HG03558 (cell line): Measurements from ENCODE around the gene CRYBG2.
"Not testable (repeated sequence)": the region's sequence is repeated elsewhere in the genome, so short reads cannot be mapped to it uniquely, and the experiment has no call there.

ENCODE experiments used
- ATAC-seq: cut with Tn5 transposase; IDR thresholded peaks from one replicate; pipeline ENCODE4 v1.9.1; 2021; ENCODE audit warnings: moderate number of reproducible peaks; ENCODE audit not compliant: unreplicated experiment; ENCODE audit errors: extremely low read depth

The CRYBG2 gene

DNA sequence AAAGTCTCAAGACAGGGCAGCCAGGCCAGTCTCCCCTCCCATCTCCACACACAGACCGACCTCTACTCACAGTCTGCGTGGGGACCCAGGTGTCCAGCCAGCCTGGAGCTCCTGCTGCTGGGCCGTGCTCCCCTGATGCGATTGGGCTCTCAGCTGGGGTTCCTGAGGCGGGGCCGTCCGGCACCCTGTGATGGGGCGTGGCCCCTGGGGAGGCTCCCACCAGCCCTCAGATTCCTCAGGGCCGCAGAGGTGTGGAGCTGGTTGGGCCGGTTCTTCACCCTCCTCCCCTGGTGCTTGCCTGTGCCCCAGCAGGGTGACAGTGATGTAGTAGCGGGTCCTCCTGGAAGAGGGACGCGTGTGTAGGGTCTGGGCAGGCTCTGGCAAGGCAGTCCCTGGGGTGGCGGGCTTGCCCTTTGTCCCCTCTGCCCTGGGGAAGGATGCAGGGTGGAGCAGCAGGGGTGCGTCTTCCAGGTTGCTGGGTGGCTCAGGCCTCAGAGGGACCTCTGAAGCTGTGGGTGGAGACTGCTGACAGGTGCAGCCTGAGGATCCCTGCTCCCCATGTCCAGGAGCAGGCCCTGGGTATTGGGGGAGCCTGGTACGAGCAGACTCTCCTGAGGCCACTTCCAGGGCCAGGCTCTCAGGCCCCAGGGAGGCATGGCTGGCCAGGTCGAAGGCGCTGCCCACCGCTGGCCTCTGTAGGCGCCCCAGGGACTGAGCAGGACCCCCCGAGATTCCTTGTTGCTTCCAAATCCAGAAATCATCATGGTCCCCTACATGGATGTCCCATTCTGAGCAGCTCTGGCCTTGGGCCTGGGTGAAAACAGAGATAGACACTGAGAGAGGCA is at the start of gene CRYBG2:
CRYBG2 (minus strand) TSS at position 155 of the 845 bp plus-strand sequence. CDS start 7,473 bp downstream, outside the sequence.
- no peak for ATAC-seq

DNA sequence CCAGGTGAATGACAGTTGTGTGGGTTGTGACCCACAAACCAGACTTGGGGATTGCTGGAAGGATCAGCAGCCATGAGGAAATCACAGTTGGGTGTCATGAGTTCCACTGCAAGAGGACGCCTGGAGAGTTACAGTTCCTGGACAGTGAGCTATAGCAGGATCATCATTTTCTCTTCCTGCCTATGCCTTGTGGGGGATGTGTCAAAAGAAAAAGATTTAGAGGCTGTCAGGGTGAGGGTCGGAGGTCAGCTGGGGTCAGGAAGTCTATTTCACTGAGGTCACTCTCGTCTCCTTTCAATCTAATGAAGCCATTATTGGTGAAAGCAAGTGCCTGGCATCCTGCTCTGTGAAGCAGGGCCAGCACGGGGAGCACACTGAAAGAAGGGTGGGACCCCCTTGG is 49.7 kb upstream of the CRYBG2 start:
- ATAC-seq: no peak

DNA sequence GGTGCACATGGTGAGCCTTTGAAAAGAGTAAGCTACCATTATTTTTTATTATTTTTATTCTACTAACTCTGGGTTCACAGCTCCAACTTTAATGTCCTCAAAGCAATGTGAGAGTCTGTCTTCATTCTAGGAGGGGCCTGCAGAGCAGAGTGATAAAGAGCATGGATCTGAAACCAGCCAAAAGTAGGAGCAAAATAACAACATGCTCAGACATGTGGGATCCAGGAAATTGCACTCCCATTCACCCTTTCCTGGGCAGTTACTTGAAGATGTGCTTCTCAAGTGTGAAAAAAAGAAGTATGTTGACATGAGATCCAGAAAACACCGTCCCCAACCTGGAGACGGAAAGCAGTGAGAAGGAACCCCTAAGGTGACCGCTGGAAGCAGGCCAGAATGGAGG is 48.0 kb upstream of the CRYBG2 start:
- no peak for ATAC-seq

DNA sequence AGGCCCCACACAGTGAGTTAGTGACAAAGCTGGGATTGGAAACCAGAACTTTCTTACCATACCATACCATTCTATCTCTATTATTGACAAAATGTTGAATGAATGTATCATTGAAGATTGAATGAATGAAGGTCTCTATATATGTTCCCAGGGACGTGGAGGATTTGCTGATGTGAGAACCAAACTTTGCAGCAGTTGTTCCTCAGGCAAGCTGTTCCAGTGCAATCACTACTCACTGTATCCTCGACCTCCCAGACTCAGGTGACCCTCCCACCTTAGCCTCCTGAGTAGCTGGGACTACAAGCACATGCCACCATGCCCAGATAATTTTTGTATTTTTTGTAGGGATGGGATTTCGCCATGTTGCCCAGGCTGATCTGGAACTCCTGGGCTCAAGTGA is 45.1 kb upstream of the CRYBG2 start:
- no peak for ATAC-seq

DNA sequence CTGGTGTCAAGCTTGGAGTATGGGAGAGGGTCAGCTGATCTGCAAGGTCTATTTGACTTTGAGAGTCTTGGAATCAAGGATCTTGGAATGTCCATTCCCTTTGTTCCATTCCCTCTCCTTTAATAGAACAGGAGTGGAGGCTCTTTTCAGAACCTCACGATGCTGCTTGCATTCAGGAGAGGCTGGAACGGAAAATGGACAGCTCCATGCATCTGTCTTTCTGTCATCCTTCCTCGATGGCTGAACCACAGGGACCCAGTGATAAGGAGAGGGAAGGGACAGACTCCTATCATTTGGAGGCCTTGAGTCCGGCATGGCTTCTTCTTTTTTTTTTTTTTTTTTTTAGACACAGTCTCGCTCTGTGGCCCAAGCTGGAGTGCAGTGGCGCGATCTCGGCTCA is 41.8 kb upstream of the CRYBG2 start:
- ATAC-seq: no peak

DNA sequence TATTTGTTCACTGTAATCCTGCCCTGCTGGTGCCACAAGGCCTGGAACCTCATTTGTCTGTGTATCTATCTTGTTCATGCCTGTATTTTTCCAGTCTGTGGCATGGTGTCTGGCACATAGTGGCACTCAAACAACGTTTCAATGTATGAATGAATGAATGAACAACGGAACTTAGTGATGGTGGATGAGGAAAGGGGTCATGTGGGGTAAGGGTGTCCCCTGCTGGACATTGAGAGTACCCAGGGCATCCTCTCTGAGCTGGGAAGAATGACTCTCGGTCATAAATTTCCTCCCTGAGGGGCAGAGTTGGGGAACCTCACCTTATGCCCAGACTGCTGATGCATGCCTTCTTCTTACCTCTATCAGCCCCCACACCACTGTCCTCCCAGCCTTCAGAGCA is 37.5 kb upstream of the CRYBG2 start:
- no peak for ATAC-seq

GRCh38 chr1:26389604-26390247 is 35.8 kb upstream of the CRYBG2 start:
- ATAC-seq: no peak

DNA sequence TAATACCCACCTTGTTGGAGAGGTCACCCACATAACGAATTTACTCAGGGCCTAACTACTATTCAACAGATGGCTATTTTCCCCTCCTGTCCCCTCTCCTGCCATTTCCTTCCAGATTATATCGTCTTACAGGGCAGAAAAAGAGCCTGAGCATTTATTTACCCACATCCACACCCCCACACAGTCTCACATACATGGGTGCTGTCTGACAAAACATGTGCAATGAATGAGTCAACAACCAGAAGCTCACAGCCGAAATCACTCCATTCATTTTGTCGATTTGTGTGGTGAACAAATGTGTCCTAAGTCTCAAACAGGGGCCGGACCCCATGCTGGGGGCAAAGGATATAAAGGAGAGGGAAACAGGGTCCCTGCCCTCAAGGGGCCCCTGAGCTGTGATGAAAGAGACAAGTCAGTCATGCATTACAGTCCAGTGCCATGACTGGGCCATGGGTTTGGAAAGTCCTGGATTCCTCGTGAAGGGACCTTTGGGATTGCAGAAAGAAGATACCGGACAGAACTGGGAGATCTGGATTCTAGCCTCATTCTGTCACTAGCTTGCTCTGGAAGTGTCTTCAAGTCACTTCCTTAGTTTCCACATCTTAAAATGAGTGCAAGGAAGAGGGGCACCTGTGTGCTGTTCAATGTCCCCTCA is 35.0 kb upstream of the CRYBG2 start:
- ATAC-seq: no peak

DNA sequence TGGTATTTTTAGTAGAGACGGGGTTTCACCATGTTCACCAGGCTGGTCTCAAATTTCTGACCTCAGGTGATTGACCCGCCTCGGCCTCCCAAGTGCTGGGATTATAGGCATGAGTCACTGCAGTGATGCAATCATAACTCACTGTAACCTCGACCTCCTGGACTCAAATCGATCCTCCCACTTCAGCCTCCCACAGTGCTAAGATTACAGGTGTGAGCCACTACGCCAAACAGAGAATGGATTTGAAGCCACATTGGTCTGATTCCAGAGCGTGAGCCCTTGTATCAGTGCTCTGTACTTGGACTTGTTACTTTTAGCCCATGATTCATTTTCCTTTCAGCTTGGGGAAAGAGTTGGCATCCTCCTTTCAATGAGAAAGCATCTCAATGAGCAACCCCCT is 33.5 kb upstream of the CRYBG2 start:
- ATAC-seq: no peak

DNA sequence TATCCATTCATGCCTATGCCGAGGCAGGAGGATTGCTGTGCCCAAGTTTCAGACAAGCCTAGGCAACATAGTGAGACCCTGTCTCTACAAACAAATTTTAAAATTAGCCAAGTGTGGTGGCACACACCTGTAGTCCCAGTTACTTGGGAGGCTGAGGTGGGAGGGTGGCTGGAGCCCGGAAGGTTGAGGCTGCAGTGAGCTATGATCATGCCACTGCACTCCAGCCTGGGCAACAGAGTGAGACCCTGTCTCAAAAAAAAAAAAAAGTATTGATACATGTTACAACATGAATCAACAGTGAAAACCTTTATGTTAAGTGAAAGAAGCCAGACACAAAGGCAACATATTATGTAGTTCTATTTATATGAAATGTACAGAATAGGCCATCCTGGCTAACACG is 31.1 kb upstream of the CRYBG2 start:
- not testable (repeated sequence) for ATAC-seq

DNA sequence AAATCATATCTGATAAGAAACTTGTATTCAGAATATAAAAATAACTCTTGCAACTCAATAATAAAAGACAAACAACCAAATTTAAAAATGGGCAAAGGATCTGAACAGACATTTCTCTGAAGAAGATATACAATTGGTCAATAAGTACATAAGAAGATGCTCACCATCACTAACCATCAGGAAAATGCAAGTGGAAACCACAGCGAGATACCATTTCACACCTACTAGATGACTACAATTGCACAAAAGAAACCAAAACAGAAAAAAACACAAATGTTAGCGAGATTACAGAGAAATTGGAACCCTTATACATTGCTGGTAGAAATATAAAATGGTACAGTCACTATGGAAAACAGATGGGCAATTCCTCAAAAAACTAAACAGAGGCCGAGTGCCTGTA is 30.1 kb upstream of the CRYBG2 start:
- no peak for ATAC-seq

DNA sequence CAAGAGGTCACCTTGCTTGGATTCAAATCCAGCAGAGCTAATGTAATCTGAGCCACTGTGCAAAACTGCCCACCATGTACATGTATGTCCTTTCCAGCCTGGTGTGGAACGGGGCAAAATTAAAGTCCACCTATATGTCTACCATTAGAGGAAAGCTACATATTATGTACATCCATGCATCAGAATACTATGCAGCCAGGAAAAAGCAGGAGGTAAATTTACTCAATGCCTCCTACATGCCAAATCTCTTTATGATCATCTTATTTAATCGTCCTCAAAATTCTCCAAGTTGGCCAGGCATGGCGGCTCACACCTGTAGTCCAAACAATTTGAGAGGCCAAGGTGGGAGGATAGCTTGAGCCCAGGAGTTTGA is 24.9 kb upstream of the CRYBG2 start:
- ATAC-seq: no peak

- no peak for ATAC-seq
Measured at GRCh38 chr1:26378088-26378878, 24.4 kb upstream of the CRYBG2 start.

GRCh38 chr1:26376050-26376449 is 22.1 kb upstream of the CRYBG2 start:
- ATAC-seq: no peak

GRCh38 chr1:26375081-26375480 is 21.2 kb upstream of the CRYBG2 start:
- ATAC-seq: no peak

DNA sequence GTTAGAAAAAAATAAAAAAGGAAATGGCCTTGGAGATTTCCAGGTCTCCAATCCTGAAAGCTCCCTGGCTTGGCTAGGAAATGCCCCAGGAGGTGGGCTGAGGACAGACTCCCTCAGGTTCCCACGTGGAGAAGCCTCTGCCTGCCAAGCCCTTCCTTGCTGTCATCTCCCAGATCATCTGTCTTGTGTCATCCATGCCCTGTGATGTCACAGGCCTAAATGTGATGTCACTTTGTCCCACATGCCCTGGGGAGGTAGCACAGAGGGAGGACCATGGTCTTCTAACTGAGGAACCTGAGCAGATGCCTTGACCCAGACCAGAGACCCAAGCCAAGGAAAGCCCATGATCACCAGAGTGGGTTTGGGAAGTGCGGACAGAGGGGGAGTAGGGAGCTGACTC is 20.4 kb upstream of the CRYBG2 start:
- ATAC-seq: not testable (repeated sequence)

GRCh38 chr1:26373789-26374188 is 19.9 kb upstream of the CRYBG2 start:
- ATAC-seq: no peak

- no peak for ATAC-seq
Measured at GRCh38 chr1:26373281-26373680, 19.4 kb upstream of the CRYBG2 start.

DNA sequence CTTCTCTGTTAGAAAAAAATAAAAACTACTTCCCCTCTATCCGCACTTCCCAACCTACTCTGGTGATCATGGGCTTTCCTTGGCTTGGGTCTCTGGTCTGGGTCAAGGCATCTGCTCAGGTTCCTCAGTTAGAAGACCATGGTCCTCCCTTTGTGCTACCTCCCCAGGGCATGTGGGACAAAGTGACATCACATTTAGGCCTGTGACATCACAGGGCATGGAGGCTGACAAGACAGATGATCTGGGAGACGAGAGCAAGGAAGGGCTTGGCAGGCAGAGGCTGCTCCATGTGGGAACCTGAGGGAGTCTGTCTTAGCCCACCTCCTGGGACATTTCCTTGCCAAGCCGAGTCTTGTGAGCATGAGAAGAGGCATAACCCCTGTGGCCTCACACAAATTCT is 18.7 kb upstream of the CRYBG2 start, which contains the start of gene ZNF683:
ZNF683 (minus strand) TSS at position 140 of the 400 bp plus-strand sequence. CDS start 4,179 bp downstream, outside the sequence.
- not testable (repeated sequence) for ATAC-seq

GRCh38 chr1:26372039-26372438 is 18.1 kb upstream of the CRYBG2 start:
- ATAC-seq: no peak
